Memory B cell (primary cell): ENCODE measurements around the gene SUPT3H.

Experiments used
- ATAC-seq: fragments of 150-1000 bp; cut with Tn5 transposase; 2 replicates; pipeline ENCODE4 v1.10.0; 2021; ENCODE audit warnings: low read depth, mild to moderate bottlenecking, moderate library complexity
- DNase-seq, 2 donors: peaks; one replicate each; pipeline ENCODE4 v3.0.0; 2022; ENCODE audit warnings: low spot score in 2 of 2
- H3K27ac Mint-ChIP-seq: one replicate; pipeline ENCODE4 v1.8.0; 2022; ENCODE audit warnings: mild to moderate bottlenecking, moderate library complexity, mixed read lengths
- H3K27me3 Mint-ChIP-seq: one replicate; pipeline ENCODE4 v1.8.0; 2022; ENCODE audit warnings: mixed read lengths
- H3K36me3 Mint-ChIP-seq: one replicate; pipeline ENCODE4 v1.8.0; 2022; ENCODE audit warnings: mild to moderate bottlenecking, mixed read lengths
- H3K4me1 Mint-ChIP-seq: one replicate; pipeline ENCODE4 v1.8.0; 2022; ENCODE audit warnings: mixed read lengths
- H3K4me3 Mint-ChIP-seq: one replicate; pipeline ENCODE4 v1.8.0; 2022; ENCODE audit warnings: mild to moderate bottlenecking, moderate library complexity, mixed read lengths
- H3K9me3 Mint-ChIP-seq: one replicate; pipeline ENCODE4 v1.8.0; 2022; ENCODE audit warnings: mixed read lengths

Gene SUPT3H

GRCh38 chr6:45001663-45002062 lies 376.1 kb downstream of the SUPT3H start:
- ATAC-seq = no peak
- no peaks in the 10 kb centered on the region for H3K27me3 Mint-ChIP-seq
- no peak overlapping the region for H3K27ac Mint-ChIP-seq
- DNase-seq = no peak
- no peak overlapping the region for H3K4me3 Mint-ChIP-seq
- no peaks in the 10 kb centered on the region for H3K9me3 Mint-ChIP-seq
- H3K36me3 Mint-ChIP-seq = no peaks in the 10 kb centered on the region
- no peaks in the 10 kb centered on the region for H3K4me1 Mint-ChIP-seq

DNA sequence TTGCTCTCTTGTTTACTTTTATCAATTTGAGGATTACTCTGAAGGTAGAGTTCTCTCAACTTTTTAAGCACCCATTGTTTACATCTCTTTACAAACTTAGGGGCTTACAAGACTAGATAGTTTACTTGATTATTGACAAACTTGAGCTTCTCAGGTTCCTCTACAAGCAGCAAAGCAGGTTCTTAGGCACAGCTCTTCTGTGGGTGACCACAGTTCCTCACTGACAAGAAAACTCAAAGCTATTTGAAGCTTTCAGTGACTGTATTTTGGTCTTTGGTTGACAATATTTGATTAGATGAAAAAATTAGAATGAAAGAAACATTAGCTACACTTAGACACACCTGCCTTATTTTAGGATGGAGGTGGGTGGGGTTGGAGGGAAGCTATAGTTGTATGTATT lies 376.9 kb downstream of the SUPT3H start:
- Mint-ChIP-seq H3K9me3 (no peaks in the 10 kb centered on the region), H3K27me3 (no peaks in the 10 kb centered on the region), H3K36me3 (no peaks in the 10 kb centered on the region), H3K4me1 (no peaks in the 10 kb centered on the region), H3K27ac (no peak overlapping the region), H3K4me3 (no peak overlapping the region)
- ATAC-seq = no peak
- no peak for DNase-seq

DNA sequence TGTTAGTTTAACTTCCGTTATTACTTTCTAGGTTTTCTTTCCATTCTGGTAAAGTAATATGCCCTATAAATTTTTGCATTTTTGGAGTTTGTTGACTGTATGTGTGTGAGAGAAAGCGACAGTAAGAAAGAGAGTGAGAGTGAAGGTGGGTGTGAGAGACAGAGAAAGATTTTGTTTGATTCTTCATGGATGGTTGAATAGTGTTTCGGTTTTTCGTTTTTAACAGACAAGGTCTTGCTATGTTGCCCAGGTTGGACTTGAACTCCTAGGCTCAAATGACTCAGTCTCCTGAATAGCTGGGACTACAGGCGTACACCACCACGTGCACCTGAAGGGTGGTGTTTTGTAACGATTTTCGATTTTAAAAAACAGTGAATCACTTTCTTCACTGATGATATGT lies 378.7 kb downstream of the SUPT3H start:
- Mint-ChIP-seq H3K4me1 (no peaks in the 10 kb centered on the region), H3K9me3 (no peaks in the 10 kb centered on the region), H3K27me3 (no peaks in the 10 kb centered on the region), H3K36me3 (no peaks in the 10 kb centered on the region), H3K27ac (no peak overlapping the region), H3K4me3 (no peak overlapping the region)
- no peak for DNase-seq
- ATAC-seq = no peak

DNA sequence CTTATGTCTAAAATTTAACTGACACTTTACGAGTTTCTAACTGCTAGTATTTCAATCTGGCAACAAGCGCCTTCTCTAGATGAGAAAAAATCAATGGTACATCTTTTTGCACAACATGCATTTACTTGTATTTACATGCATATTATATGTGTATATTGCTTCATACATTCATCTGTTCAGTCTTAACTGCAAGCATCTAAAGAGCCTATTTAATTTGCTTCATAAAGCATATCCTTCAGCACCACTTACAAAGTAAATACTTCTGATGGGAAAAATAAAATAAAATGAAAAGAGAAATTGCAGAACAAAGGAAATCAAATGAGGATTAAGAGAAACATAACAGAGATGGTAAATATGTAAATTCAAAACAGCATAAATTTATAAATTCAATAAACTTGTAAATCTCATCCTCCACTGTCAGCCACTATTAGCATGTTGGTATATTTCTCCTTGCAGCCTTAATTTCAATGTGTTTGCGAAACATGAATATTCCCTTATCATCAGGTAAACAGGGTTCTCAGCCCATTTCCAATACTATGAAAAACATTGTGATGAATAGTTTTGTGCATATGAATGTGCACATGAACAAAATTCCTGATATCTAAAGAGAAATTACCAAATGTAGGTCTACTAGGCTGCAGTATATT lies 382.1 kb downstream of the SUPT3H start:
- DNase-seq (no peak), ATAC-seq (no peak)
- Mint-ChIP-seq H3K36me3 (no peaks in the 10 kb centered on the region), H3K27me3 (no peaks in the 10 kb centered on the region), H3K9me3 (no peaks in the 10 kb centered on the region), H3K4me1 (no peaks in the 10 kb centered on the region), H3K4me3 (no peak overlapping the region), H3K27ac (no peak overlapping the region)

GRCh38 chr6:44989391-44989790 lies 388.3 kb downstream of the SUPT3H start:
- Mint-ChIP-seq H3K4me3 (no peak overlapping the region), H3K36me3 (peaks cover 5% of the 10 kb centered on the region), H3K27me3 (no peaks in the 10 kb centered on the region), H3K27ac (no peak overlapping the region), H3K4me1 (no peaks in the 10 kb centered on the region), H3K9me3 (peaks cover 1% of the 10 kb centered on the region)
- no peak for ATAC-seq
- no peak for DNase-seq

DNA sequence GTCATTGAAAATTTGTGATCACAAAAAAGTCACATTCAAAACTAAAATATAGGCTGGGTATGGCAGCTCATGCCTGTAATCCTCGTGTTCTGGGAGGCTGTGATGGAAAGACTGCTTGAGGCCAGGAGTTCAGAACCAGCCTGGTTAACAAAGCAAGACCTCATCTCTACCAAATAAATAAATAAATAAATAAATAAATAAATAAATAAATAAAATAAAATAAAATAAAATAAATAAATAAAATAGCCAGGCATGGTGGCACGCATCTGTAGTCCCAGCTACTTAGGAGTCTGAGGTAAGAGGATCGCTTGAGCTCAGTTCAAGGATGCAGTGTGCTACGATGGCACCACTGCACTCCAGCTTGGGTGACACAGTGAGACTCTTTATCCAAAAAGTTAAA lies 392.7 kb downstream of the SUPT3H start:
- DNase-seq = no peak
- Mint-ChIP-seq H3K4me3 (no peak overlapping the region), H3K9me3 (no peaks in the 10 kb centered on the region), H3K27ac (no peak overlapping the region), H3K4me1 (no peaks in the 10 kb centered on the region), H3K36me3 (peaks cover 2% of the 10 kb centered on the region), H3K27me3 (no peaks in the 10 kb centered on the region)
- no peak for ATAC-seq

- Mint-ChIP-seq H3K27ac (no peak overlapping the region), H3K9me3 (no peaks in the 10 kb centered on the region), H3K4me3 (no peak overlapping the region), H3K27me3 (no peaks in the 10 kb centered on the region), H3K4me1 (no peaks in the 10 kb centered on the region), H3K36me3 (peaks cover 1% of the 10 kb centered on the region)
- ATAC-seq (no peak), DNase-seq (no peak)
Observed at GRCh38 chr6:44983467-44984365, 394.0 kb downstream of the SUPT3H start.

- DNase-seq = no peak
- no peak overlapping the region for H3K27ac Mint-ChIP-seq
- H3K27me3 Mint-ChIP-seq = no peaks in the 10 kb centered on the region
- no peak for ATAC-seq
- no peaks in the 10 kb centered on the region for H3K9me3 Mint-ChIP-seq
- no peak overlapping the region for H3K4me3 Mint-ChIP-seq
- peaks cover 3% of the 10 kb centered on the region for H3K4me1 Mint-ChIP-seq
- no peaks in the 10 kb centered on the region for H3K36me3 Mint-ChIP-seq
Observed at GRCh38 chr6:44980841-44981240, 396.9 kb downstream of the SUPT3H start.

- Mint-ChIP-seq H3K36me3 (peaks cover 14% of the 10 kb centered on the region), H3K27ac (no peak overlapping the region), H3K4me3 (no peak overlapping the region), H3K27me3 (no peaks in the 10 kb centered on the region), H3K4me1 (peaks cover 3% of the 10 kb centered on the region), H3K9me3 (peaks cover 6% of the 10 kb centered on the region)
- no peak for DNase-seq
- ATAC-seq = no peak
Observed at GRCh38 chr6:44976677-44977641, 400.8 kb downstream of the SUPT3H start.

- no peak for ATAC-seq
- peaks cover 6% of the 10 kb centered on the region for H3K9me3 Mint-ChIP-seq
- H3K36me3 Mint-ChIP-seq = peaks cover 18% of the 10 kb centered on the region
- no peak overlapping the region for H3K27ac Mint-ChIP-seq
- H3K4me1 Mint-ChIP-seq = peaks cover 3% of the 10 kb centered on the region
- H3K4me3 Mint-ChIP-seq = no peak overlapping the region
- no peaks in the 10 kb centered on the region for H3K27me3 Mint-ChIP-seq
- DNase-seq = no peak
Observed at GRCh38 chr6:44974511-44974910, 403.2 kb downstream of the SUPT3H start.

DNA sequence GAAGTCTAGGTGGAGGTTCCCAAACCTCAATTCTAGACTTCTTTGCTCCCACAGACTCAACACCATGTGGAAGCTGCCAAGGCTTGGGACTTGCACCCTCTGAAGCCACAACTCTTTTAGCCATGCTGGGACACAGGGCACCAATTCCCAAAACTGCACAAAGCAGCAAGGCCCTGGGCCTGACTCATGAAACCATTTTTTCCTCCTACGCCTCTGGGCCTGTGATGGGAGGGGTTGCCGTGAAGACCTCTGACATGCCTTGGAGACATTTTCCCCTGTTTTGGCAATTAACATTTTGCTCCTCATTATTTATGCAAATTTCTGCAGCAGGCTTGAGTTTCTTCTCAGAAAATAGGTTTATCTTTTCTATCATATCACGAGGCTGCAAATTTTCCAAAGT lies 405.0 kb downstream of the SUPT3H start:
- no peak for DNase-seq
- H3K4me1 Mint-ChIP-seq = peaks cover 3% of the 10 kb centered on the region

DNA sequence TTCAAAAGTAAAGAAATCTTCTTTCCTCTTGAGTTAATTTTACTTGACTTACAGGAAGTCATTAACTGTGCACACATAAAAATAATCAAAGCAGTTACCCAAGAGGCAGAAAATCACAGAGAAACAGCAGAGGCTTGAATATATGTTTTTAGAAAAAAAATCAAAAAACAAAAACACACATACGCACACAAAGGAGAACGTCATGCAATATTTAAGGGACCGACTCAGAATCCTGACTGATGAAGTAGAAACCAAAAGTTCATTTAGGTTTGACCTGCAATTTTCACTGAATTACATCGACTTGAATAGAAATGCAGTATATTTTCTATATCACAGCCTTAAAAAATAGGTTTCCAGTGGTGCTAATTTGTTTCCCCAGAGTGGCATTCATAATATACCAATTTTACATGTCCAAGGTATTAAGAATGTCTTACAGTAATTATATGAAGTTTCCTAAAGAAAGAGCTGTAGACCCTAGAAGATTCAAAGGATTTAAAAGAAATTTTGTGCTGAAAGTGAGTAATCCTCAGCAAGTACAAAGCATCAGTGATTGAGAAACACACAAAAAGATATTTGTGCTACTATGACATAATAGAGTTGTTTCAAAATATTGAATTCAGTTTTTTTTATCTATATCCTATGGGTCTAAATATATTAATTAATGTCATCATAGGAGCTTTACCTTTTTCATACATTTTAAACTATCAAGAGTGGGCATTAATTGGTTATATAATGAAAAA lies 408.1 kb downstream of the SUPT3H start:
- no peak overlapping the region for H3K4me3 Mint-ChIP-seq
- peaks cover 16% of the 10 kb centered on the region for H3K36me3 Mint-ChIP-seq
- DNase-seq (no peak), ATAC-seq (no peak)
- no peak overlapping the region for H3K27ac Mint-ChIP-seq
- peaks cover 4% of the 10 kb centered on the region for H3K9me3 Mint-ChIP-seq
- no peaks in the 10 kb centered on the region for H3K27me3 Mint-ChIP-seq
- no peaks in the 10 kb centered on the region for H3K4me1 Mint-ChIP-seq

More for the DNA sequence above, 405.0 kb downstream of the SUPT3H start:
- peaks cover 6% of the 10 kb centered on the region for H3K9me3 Mint-ChIP-seq
- no peaks in the 10 kb centered on the region for H3K27me3 Mint-ChIP-seq
- no peak overlapping the region for H3K4me3 Mint-ChIP-seq
- H3K36me3 Mint-ChIP-seq = peaks cover 18% of the 10 kb centered on the region
- no peak for ATAC-seq
- H3K27ac Mint-ChIP-seq = no peak overlapping the region

- H3K27me3 Mint-ChIP-seq = no peaks in the 10 kb centered on the region
- peaks cover 5% of the 10 kb centered on the region for H3K36me3 Mint-ChIP-seq
- ATAC-seq (no peak), DNase-seq (no peak)
- H3K4me3 Mint-ChIP-seq = no peak overlapping the region
- H3K27ac Mint-ChIP-seq = no peak overlapping the region
- H3K9me3 Mint-ChIP-seq = no peaks in the 10 kb centered on the region
- H3K4me1 Mint-ChIP-seq = no peaks in the 10 kb centered on the region
Observed at GRCh38 chr6:44967481-44967880, 410.3 kb downstream of the SUPT3H start.
